B cell (primary cell): ENCODE data around the gene ARHGAP9. TPM values are rescaled to one million over a fixed set of nuclear protein-coding genes. Genes with fewer than 3 reads are reported as not detected.
A peak's percentile ranks its signal among the peaks of the same experiment; 100 is the strongest.

Experiments used
- ATAC-seq: fragments of 200-7000 bp; cut with Tn5 transposase; one replicate; pipeline ENCODE4 v1.10.0; 2021; ENCODE audit warnings: low read depth, mild to moderate bottlenecking, moderate number of reproducible peaks, moderate library complexity
- CTCF ChIA-PET: fragments of 350-600 bp; sonication (Branson Sonifier 250); formaldehyde crosslinking; loops from one replicate; lab custom pipeline; 2021; ENCODE audit warnings: antibody characterized with exemption, inconsistent platforms; lab: Charles Lee
- POLR2A ChIA-PET: fragments of 350-600 bp; sonication (Branson Sonifier 250); formaldehyde crosslinking; loops from one replicate; lab custom pipeline; 2021; ENCODE audit warnings: antibody characterized with exemption; lab: Charles Lee
- DNase-seq: peaks from one replicate; pipeline ENCODE4 v3.0.0; 2013
- H2AFZ ChIP-seq: 2 replicates; pipeline ENCODE4 v1.6.1; 2012; ENCODE audit warnings: mild to moderate bottlenecking, low read depth, low read length; ENCODE audit not compliant: insufficient read depth, poor library complexity, severe bottlenecking
- H3K27ac ChIP-seq, 2 donors: 1 replicate in 1 of 2; 2 replicates in 1 of 2; pipeline ENCODE4 v1.5.1; 2012 to 2013; ENCODE audit warnings: low read length in 2 of 2, mild to moderate bottlenecking in 2 of 2, moderate library complexity in 1 of 2
- H3K27me3 ChIP-seq, 4 experiments: fragments of 200-600 bp in 1 of 4; sonication (generic) in 1 of 4; replicated peaks in 1 of 4; 1 replicate in 2 of 4; 2 replicates in 2 of 4; pipeline versions ENCODE4 v1.6.1 to v1.7.0; 2013 to 2016; ENCODE audit warnings: low read length in 3 of 4, mild to moderate bottlenecking in 2 of 4, mixed read lengths in 1 of 4, moderate library complexity in 1 of 4; ENCODE audit not compliant: insufficient read depth in 4 of 4, control insufficient read depth in 3 of 4; ENCODE audit errors: control extremely low read depth in 1 of 4
- H3K36me3 ChIP-seq, 2 experiments: replicated peaks in 1 of 2; 1 replicate in 1 of 2; 2 replicates in 1 of 2; pipeline versions ENCODE4 v1.6.1 to v1.7.1; 2013; ENCODE audit warnings: low read length in 1 of 2; ENCODE audit not compliant: insufficient read depth in 2 of 2, control insufficient read depth in 1 of 2; ENCODE audit errors: control extremely low read depth in 1 of 2, extremely low read depth in 1 of 2
- H3K4me1 ChIP-seq, 2 donors: fragments of 200-600 bp in 1 of 2; sonication (generic) in 1 of 2; 1 replicate in 1 of 2; 2 replicates in 1 of 2; pipeline versions ENCODE4 v1.5.1 to v1.6.1; 2013 to 2017; ENCODE audit warnings: low read length in 2 of 2; ENCODE audit not compliant: control insufficient read depth in 2 of 2, insufficient read depth in 2 of 2
- H3K4me2 ChIP-seq: replicated peaks from 2 replicates; pipeline ENCODE3; 2012; ENCODE audit warnings: mild to moderate bottlenecking, low read depth, low read length; ENCODE audit not compliant: poor library complexity, severe bottlenecking
- H3K4me3 ChIP-seq, 5 experiments: fragments of 200-600 bp in 1 of 5; sonication (generic) in 1 of 5; 1 replicate in 3 of 5; 2 replicates in 2 of 5; pipeline versions ENCODE4 v1.5.1 to v1.7.0; 2011 to 2016; ENCODE audit warnings: low read length in 4 of 5, mild to moderate bottlenecking in 4 of 5, low read depth in 2 of 5, control low read depth in 1 of 5, moderate library complexity in 1 of 5; ENCODE audit not compliant: insufficient read depth in 1 of 5; ENCODE audit errors: control extremely low read depth in 1 of 5, extremely low read depth in 1 of 5
- H3K79me2 ChIP-seq: fragments of 200-600 bp; sonication (generic); one replicate; pipeline ENCODE4 v1.6.0; 2016; ENCODE audit warnings: low read length; ENCODE audit not compliant: control insufficient read depth, insufficient read depth
- H3K9ac ChIP-seq: fragments of 200-600 bp; sonication (generic); 2 replicates; pipeline ENCODE4 v1.6.1; 2017; ENCODE audit warnings: mild to moderate bottlenecking, low read length, moderate library complexity
- H3K9me3 ChIP-seq, 3 donors: one replicate each; pipeline versions ENCODE4 v1.6.1 to v1.7.1; 2013; ENCODE audit warnings: low read length in 2 of 3; ENCODE audit not compliant: control insufficient read depth in 2 of 3, insufficient read depth in 1 of 3; ENCODE audit errors: control extremely low read depth in 1 of 3
- H4K20me1 ChIP-seq: 2 replicates; pipeline ENCODE4 v1.6.0; 2012; ENCODE audit warnings: mild to moderate bottlenecking, low read length; ENCODE audit not compliant: insufficient read depth, control insufficient read depth, poor library complexity, severe bottlenecking
- H3K27ac Mint-ChIP-seq: one replicate; pipeline ENCODE4 v1.8.0; 2021; ENCODE audit warnings: mixed read lengths
- H3K27me3 Mint-ChIP-seq: one replicate; pipeline ENCODE4 v1.8.0; 2021; ENCODE audit warnings: mixed read lengths
- H3K4me1 Mint-ChIP-seq: one replicate; pipeline ENCODE4 v1.8.0; 2021; ENCODE audit warnings: mixed read lengths
- H3K4me3 Mint-ChIP-seq: one replicate; pipeline ENCODE4 v1.8.0; 2021; ENCODE audit warnings: mixed read lengths
- H3K9me3 Mint-ChIP-seq: one replicate; pipeline ENCODE4 v1.8.0; 2022; ENCODE audit warnings: mixed read lengths; ENCODE audit not compliant: insufficient read depth
- EZH2 ChIP-seq: IDR thresholded peaks from 2 replicates; pipeline ENCODE4 v1.6.1; 2012; ENCODE audit warnings: borderline replicate concordance, low read depth, mild to moderate bottlenecking, moderate library complexity, low read length; ENCODE audit not compliant: insufficient read depth, poor library complexity, severe bottlenecking
- WGBS: methylation state at CpG from one replicate; pipeline ENCODE4 v1.1.5; 2013; ENCODE audit warnings: missing lambda C conversion rate; ENCODE audit not compliant: insufficient coverage; 5-methylcytosine and 5-hydroxymethylcytosine counted together
- intact Hi-C: fragments of 100-400 bp; cut with micrococcal nuclease; formaldehyde crosslinking; loops from one replicate; pipeline ENCODE4 v1.10.0; 2022
- polyA plus RNA-seq: library from polyadenylated mRNA; depleted of rRNA; stranded (reverse); fragments of >200 nt; gene quantifications from 2 replicates; pipeline ENCODE4 v1.2.3, GENCODE V29; 2012
- total RNA-seq, 2 donors: library from RNA; stranded (reverse); fragments of 120-200 nt in 1 of 2; gene quantifications; 1 replicate in 1 of 2; 2 replicates in 1 of 2; pipeline versions ENCODE4 v1.2.3 to v1.2.4, GENCODE V29; 2013 to 2022
- TF ChIP-seq, protein P1 (sequence below): fragments of 200-600 bp; IDR thresholded peaks from one replicate; pipeline ENCODE4 v1.8.0; 2022; ENCODE audit warnings: antibody characterized with exemption, mild to moderate bottlenecking

ARHGAP9 gene
- total and polyA plus RNA-seq, 2 donors (not counting 1 experiment from before 2014, with no cell fraction given), result 161 to 390 TPM

DNA sequence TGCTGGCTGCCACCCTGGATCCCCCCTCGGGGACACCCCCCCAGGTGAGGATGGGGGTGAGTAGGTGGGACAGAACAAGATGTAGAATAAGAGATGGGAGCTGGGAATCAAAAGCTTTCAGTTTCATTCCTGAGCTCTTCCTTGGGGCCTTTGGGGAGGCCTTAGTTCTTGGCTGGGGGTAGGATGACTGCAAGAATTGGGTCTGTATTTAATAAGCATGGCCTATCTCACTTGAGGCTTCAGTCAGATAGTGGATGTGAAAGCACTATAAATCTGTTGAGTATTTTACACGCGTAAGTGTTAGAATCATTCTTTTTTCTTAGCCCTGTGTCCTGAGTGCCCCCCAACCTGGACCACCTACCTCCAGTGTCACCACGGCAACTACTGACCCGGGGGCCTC, 47.5 kb upstream of the ARHGAP9 start:
- no peak overlapping the region for H3K4me2 ChIP-seq
- no peaks in the 10 kb centered on the region for H3K27me3 ChIP-seq
- Mint-ChIP-seq H3K4me3 (no peak overlapping the region), H3K27ac (no peak overlapping the region), H3K4me1 (peaks cover 25% of the 10 kb centered on the region), H3K27me3 (no peaks in the 10 kb centered on the region), H3K9me3 (no peaks in the 10 kb centered on the region)
- no peaks in the 10 kb centered on the region for H3K9me3 ChIP-seq
- ATAC-seq (no peak), DNase-seq (no peak)
- H3K27ac ChIP-seq, result no peak overlapping the region
- peaks cover 12 to 63% of the 10 kb centered on the region in 2 experiments for H3K36me3 ChIP-seq
- ChIA-PET CTCF (no interaction called here), POLR2A (no interaction called here)
- H3K79me2 ChIP-seq, result peaks cover 9% of the 10 kb centered on the region
- H4K20me1 ChIP-seq, result peaks cover 17% of the 10 kb centered on the region
- TF ChIP-seq EZH2, result no peak
- TF ChIP-seq, protein P1, sequence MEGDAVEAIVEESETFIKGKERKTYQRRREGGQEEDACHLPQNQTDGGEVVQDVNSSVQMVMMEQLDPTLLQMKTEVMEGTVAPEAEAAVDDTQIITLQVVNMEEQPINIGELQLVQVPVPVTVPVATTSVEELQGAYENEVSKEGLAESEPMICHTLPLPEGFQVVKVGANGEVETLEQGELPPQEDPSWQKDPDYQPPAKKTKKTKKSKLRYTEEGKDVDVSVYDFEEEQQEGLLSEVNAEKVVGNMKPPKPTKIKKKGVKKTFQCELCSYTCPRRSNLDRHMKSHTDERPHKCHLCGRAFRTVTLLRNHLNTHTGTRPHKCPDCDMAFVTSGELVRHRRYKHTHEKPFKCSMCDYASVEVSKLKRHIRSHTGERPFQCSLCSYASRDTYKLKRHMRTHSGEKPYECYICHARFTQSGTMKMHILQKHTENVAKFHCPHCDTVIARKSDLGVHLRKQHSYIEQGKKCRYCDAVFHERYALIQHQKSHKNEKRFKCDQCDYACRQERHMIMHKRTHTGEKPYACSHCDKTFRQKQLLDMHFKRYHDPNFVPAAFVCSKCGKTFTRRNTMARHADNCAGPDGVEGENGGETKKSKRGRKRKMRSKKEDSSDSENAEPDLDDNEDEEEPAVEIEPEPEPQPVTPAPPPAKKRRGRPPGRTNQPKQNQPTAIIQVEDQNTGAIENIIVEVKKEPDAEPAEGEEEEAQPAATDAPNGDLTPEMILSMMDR, result no peak
- no peak overlapping the region for H3K9ac ChIP-seq
- intact Hi-C loops, result loop anchor here (10.0 kb wide), 1 partner anchor 892 kb away; the partner anchor contains the start of gene BAZ2A
- WGBS, result 90% methylated on average over 2 of the region's 5 CpGs
- H3K4me3 ChIP-seq, result no peak overlapping the region
- H3K4me1 ChIP-seq, result peaks cover 14 to 17% of the 10 kb centered on the region in 2 donors
- no peak overlapping the region for H2AFZ ChIP-seq

DNA sequence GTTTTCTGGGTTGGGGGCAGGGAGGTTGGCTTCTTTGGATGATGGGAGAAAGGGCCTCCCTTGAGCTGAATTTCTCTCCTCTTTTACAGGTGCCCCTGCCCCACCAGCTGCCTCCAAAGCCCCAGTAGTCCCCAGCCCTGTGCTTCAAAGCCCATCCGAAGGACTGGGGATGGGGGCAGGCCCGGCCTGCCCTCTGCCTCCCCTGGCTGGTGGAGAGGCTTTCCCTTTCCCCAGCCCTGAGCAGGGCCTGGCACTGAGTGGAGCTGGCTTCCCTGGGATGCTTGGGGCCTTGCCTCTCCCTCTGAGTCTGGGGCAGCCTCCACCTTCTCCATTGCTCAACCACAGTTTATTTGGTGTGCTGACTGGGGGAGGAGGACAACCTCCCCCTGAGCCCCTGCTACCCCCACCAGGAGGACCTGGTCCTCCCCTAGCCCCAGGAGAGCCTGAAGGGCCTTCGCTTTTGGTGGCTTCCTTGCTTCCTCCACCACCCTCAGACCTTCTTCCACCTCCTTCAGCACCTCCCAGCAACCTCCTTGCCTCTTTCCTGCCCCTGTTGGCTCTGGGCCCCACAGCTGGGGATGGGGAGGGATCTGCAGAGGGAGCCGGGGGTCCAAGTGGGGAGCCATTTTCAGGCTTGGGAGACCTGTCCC, 46.9 kb upstream of the ARHGAP9 start:
- no peak overlapping the region for H3K9ac ChIP-seq
- no peaks in the 10 kb centered on the region for H3K27me3 Mint-ChIP-seq
- no peak overlapping the region for H3K4me2 ChIP-seq
- no peaks in the 10 kb centered on the region for H3K27me3 ChIP-seq
- H3K4me3 Mint-ChIP-seq, result no peak overlapping the region
- intact Hi-C loops, result loop anchor here (10.0 kb wide), 1 partner anchor 892 kb away; the partner anchor contains the start of gene BAZ2A
- peaks cover 31% of the 10 kb centered on the region for H3K4me1 Mint-ChIP-seq
- no peak for ATAC-seq
- H3K4me3 ChIP-seq, result no peak overlapping the region
- 97% methylated on average over 2 of the region's 4 CpGs for WGBS
- DNase-seq, result peak; percentile 8
- H3K79me2 ChIP-seq, result peaks cover 9% of the 10 kb centered on the region
- CTCF ChIA-PET, result interaction anchor here (1.1 kb wide), 1 partner anchor 43 kb away, joined by 3 read pairs; no protein-coding TSS in a partner anchor
- H3K9me3 Mint-ChIP-seq, result no peaks in the 10 kb centered on the region
- no peak overlapping the region for H2AFZ ChIP-seq
- no peak overlapping the region for H3K27ac ChIP-seq
- peaks cover 10 to 58% of the 10 kb centered on the region in 2 experiments for H3K36me3 ChIP-seq
- no peak overlapping the region for H3K27ac Mint-ChIP-seq
- TF ChIP-seq EZH2, result no peak
- TF ChIP-seq, protein P1, result no peak
- POLR2A ChIA-PET, result interaction anchor here (0.6 kb wide), 2 partner anchors 57 to 265 kb away, joined by 3 to 6 read pairs; no protein-coding TSS in a partner anchor
- H3K9me3 ChIP-seq, result no peaks in the 10 kb centered on the region
- peaks cover 17% of the 10 kb centered on the region for H4K20me1 ChIP-seq
- H3K4me1 ChIP-seq, result peaks cover 20 to 23% of the 10 kb centered on the region in 2 donors
